GM18907 (cell line): ENCODE measurements around the gene TMEM144.
"Not testable (repeated sequence)": the region's sequence is repeated elsewhere in the genome, so short reads cannot be mapped to it uniquely, and the experiment has no call there.

Experiments used
- ATAC-seq: cut with Tn5 transposase; IDR thresholded peaks from one replicate; pipeline ENCODE4 v1.9.1; 2021; ENCODE audit warnings: mild to moderate bottlenecking, moderate library complexity; ENCODE audit not compliant: unreplicated experiment

TMEM144 gene

GRCh38 chr4:158190718-158191117 is 19.6 kb upstream of the TMEM144 start:
- no peak for ATAC-seq

GRCh38 chr4:158192439-158193158 is 17.7 kb upstream of the TMEM144 start:
- ATAC-seq: no peak

- ATAC-seq: peak; percentile 65
Measured at GRCh38 chr4:158193171-158193749, 17.0 kb upstream of the TMEM144 start.

- ATAC-seq: no peak
Measured at GRCh38 chr4:158195297-158195696, 15.0 kb upstream of the TMEM144 start.

GRCh38 chr4:158197194-158197776 is 13.0 kb upstream of the TMEM144 start:
- ATAC-seq: no peak

DNA sequence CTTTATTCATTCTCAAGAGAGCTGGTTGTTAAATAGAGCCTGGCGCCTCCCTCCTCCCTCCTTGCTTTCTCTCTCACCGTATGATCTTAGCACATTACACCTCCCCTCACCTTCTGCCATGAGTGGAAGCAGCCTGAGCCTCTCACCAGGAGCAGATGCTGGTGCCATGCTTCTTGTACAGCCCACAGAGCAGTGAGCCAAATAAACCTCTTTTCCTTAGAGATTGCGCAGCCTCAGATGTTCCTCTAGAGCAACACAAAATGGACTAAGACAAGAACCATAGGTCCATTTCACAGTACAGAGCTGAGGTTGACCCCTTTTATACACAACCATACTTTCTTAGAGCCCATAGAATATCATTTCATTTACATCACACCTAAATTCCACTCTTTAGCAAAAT is 10.1 kb upstream of the TMEM144 start:
- no peak for ATAC-seq

DNA sequence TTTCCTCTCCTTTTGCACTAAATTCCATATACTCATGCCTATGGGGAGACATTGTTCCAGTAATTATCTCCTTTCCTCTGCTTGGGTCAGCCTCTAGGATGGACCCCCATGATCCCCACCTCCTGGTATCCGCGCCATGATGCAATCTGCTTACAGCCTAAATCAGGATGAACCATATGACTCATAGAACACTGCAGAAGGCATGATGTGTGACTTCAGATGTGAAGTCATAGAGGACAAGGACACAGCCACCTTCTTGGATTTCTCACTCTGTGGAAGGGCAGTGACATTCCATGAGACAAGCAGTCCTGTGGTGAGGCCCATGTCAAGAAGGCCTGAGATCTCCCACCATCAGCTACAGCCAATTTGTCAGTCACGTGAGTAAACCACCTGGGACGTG is 9.0 kb upstream of the TMEM144 start:
- ATAC-seq: no peak

DNA sequence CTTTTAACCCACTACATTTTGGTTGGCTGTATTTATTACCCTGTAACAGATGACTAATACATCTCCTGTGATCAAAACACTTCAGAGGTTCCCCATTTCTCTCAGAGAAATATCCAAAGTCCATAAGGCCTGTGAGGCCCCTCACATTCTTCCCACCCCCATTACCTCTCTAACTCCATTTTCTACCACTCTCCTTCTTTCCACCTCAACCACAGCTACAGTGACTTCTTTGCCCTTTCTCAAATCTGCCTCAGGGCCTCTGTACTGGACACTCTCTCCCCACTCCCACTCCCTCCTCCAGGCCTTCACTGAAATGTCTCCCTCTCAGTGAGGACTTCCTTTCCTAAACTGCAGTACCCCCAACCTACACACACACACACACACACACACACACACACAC is 8.4 kb upstream of the TMEM144 start:
- ATAC-seq: no peak

GRCh38 chr4:158202481-158202880 is 7.8 kb upstream of the TMEM144 start:
- no peak for ATAC-seq

- no peak for ATAC-seq
Measured at GRCh38 chr4:158203436-158203835, 6.8 kb upstream of the TMEM144 start.

- ATAC-seq: no peak
Measured at GRCh38 chr4:158203929-158204328, 6.4 kb upstream of the TMEM144 start.

DNA sequence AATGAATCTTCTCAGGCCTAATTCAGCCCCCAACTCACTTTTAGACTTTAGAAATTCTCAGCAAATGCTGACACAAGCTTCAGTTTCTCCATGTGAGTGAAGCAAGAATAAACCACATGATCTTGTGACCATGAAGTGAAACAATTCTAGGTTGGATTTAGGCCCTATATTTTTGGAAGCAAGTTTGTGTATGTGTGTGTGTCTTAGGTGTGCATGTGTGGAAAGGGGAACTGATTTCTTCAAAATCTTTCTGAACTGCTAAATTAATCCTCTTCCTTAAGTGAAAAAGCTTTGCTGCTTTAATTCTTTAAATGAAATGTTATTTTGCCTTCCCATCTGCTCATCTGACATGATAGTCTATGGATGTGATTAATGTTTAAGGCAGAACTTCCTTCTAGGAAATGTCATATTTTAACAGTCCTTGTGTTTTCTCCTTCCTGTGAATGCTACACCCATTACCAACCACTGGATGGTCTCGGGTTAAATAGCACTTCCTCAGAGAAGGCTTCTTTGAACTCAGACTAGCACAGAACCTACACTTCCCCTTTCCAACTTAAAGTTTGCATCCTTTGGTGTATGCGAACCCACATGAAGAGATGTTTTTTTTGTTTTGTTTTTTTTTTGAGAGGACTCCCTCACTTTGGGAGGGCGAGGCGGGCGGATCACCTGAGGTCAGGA is 1.2 kb upstream of the TMEM144 start:
- peak; percentile 59 for ATAC-seq

GRCh38 chr4:158211222-158211621 is 936 bp downstream of the TMEM144 start:
- no peak for ATAC-seq

DNA sequence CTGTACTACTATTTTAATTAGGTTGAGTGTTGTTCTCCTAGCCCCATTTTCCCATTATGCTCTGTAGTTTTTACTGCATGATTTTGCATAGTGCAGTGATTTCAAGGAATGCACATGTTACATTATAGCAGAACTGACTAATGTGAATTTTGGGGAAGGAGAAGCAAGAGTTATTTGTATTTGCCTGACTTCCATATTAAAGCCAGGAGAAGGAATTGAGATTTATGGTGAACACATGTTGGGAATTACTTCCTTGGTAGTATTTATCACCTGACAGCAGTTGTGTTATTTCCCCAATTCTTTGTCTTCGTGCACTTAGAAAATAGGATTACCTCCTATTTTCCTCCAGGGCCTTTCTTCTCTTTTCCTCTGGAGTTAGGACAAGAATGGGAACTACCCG is 3.2 kb downstream of the TMEM144 start:
- ATAC-seq: no peak

- no peak for ATAC-seq
Measured at GRCh38 chr4:158214856-158215255, 4.6 kb downstream of the TMEM144 start.

DNA sequence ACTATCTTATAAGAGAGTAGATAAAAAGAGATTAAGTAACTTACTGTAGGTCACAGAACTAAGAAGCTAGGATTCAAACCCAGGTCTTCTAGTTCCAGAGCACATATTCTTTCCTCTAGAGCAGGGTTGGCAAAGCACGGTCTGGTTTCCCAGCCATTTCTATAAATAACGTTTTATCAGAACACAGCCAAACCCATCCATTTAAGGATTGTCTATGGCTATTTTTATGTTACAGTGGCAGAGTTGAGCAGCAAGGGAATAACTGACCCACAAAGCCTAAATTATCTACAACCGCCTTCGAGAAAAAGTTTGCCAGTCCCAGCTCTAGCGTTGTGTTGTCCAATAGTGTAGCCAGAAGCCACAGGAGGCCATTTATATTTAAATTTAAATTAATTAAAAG is 7.5 kb downstream of the TMEM144 start:
- no peak for ATAC-seq

- ATAC-seq: no peak
Measured at GRCh38 chr4:158219623-158220022, 9.3 kb downstream of the TMEM144 start.

GRCh38 chr4:158224318-158224717 is 14.0 kb downstream of the TMEM144 start:
- ATAC-seq: not testable (repeated sequence)

GRCh38 chr4:158224999-158225398 is 14.7 kb downstream of the TMEM144 start:
- ATAC-seq: not testable (repeated sequence)

- not testable (repeated sequence) for ATAC-seq
Measured at GRCh38 chr4:158227880-158228279, 17.6 kb downstream of the TMEM144 start.

- not testable (repeated sequence) for ATAC-seq
Measured at GRCh38 chr4:158228399-158228798, 18.1 kb downstream of the TMEM144 start.

DNA sequence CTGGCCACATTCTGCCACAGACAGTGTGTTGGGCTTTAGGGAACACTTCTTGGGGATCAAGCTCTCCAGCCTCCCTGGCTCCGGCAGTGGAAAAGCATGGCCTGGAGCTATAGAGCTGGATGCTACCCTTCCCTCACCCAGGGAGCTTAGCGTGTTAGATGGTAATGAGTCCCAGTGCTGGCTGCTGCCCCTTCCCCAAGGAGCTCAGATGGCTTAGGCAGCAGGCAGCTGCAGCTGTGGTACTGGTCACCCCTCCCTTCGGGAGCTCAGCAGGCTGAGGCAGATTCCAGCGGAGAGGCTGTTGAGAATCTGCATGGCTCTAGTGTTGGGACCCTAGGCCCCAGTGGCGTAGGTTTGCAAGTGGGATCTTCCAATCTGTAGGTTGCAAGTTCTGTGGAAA is 19.5 kb downstream of the TMEM144 start:
- no peak for ATAC-seq
